Skeletal muscle tissue (tissue), 4 donors: Measurements from ENCODE around the gene HIVEP1. TPM values are rescaled to one million over a fixed set of nuclear protein-coding genes. Genes with fewer than 3 reads are reported as not detected.

Experiments used
- H3K27ac ChIP-seq: one replicate; pipeline ENCODE4 v1.7.0; 2013; ENCODE audit warnings: mild to moderate bottlenecking, low read depth, low read length, inconsistent platforms
- H3K27me3 ChIP-seq, 3 donors: one replicate each; pipeline ENCODE4 v1.7.0; 2013; ENCODE audit warnings: low read length in 3 of 3; ENCODE audit not compliant: control insufficient read depth in 3 of 3, insufficient read depth in 3 of 3
- H3K36me3 ChIP-seq, 3 donors: one replicate each; pipeline ENCODE4 v1.7.0; 2013; ENCODE audit warnings: low read length in 3 of 3; ENCODE audit not compliant: control insufficient read depth in 3 of 3, insufficient read depth in 3 of 3
- H3K4me1 ChIP-seq, 3 donors: one replicate each; pipeline ENCODE4 v1.7.0; 2013; ENCODE audit warnings: low read length in 3 of 3, mild to moderate bottlenecking in 3 of 3; ENCODE audit not compliant: control insufficient read depth in 3 of 3, insufficient read depth in 3 of 3
- H3K4me3 ChIP-seq, 3 donors: one replicate each; pipeline ENCODE4 v1.7.0; 2013; ENCODE audit warnings: low read length in 3 of 3
- H3K9ac ChIP-seq, 3 donors: one replicate each; pipeline ENCODE4 v1.7.0; 2013; ENCODE audit warnings: low read length in 3 of 3, mild to moderate bottlenecking in 3 of 3, moderate library complexity in 2 of 3, low read depth in 1 of 3
- H3K9me3 ChIP-seq, 3 donors: one replicate each; pipeline ENCODE4 v1.7.0; 2013; ENCODE audit warnings: low read length in 3 of 3; ENCODE audit not compliant: control insufficient read depth in 3 of 3
- total RNA-seq: library from RNA; depleted of rRNA; stranded (reverse); fragments of >200 nt; gene quantifications from one replicate; pipeline ENCODE4 v1.2.3, GENCODE V29; 2014
- donor health status: Osteomylitis.

HIVEP1 gene
- total RNA-seq, 1 donor from 2014 or later, result 19.8 TPM

DNA sequence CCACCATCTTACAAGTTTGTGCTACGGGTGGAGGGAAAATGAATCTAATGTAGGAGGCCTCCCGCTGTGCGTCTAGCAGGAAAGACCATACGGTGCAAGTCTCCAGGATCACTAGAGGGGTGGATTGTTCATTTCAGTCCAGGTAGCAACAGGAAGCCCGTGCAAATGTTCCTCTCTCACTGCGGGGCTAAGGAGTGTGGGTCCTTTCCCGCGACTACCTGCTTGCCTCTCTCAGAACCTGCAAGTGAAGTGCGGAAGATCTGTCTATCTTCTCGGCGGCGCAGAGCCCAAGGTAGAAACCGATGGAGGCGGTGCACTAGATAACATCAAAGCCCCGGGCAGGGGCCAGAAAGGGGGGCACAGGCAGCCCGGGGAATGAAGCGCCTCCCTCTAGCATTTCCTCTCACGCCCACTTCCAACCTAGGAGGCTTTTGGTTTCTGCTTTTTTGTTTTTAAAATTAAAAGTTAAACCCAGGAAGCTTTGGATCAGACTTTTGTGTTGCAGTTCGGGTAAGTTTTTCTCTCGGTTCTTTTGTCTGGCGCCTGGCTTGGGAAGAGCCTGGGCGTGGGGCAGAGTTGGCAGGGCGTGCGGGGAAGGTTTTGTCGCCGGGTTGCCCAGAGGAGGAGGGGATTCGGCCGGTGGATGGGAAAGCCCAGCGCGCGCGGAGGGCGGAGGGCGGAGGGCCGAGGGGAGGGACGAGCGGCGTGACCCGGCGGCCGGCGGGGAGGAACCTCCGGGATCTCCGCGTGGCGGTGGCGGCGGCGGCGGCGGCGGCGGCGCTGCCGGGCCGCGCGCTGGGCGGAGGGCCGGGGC is 3.5 kb upstream of the HIVEP1 start:
- H3K36me3 ChIP-seq, result no peaks in the 10 kb centered on the region
- no peaks in the 10 kb centered on the region for H3K9me3 ChIP-seq
- peak overlapping the region; percentile 98 for H3K27ac ChIP-seq
- H3K4me1 ChIP-seq, result peaks cover 12 to 28% (median 20%) of the 10 kb centered on the region in 3 donors
- H3K27me3 ChIP-seq, result no peaks in the 10 kb centered on the region
- peak overlapping the region; percentile 77 to 88 (median 86) for H3K9ac ChIP-seq
- peak overlapping the region; percentile 82 to 90 (median 87) for H3K4me3 ChIP-seq

DNA sequence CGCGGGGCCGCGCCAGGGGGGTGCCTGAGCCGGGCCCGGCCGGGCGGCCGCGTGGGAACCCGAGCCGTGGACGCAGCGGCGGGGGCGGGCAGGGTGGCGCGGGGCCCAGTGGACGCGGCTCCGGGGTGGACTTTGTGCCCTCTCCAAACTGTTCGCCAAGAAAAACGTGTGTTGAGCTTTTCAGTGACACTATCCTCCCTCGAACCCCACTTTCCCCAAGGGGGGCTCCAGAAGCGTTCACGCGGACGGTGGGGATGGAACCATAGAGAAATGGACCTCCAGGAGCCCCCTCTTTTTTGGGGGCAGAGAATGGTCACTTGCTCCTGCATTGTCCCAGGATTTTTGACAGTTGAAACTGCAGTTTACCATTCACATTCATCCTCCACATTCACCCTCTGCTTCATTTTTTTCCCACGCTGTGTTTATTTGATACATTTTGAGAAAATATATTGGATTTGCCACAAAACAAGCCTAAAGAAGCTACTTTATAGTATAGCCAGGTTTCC is 2.9 kb upstream of the HIVEP1 start:
- Histone ChIP-seq H3K9ac (peak overlapping the region; percentile 92 to 99 (median 92)), H3K27me3 (no peaks in the 10 kb centered on the region), H3K4me1 (peaks cover 12 to 28% (median 20%) of the 10 kb centered on the region in 3 donors), H3K27ac (peak overlapping the region; percentile 98), H3K4me3 (peak overlapping the region; percentile 75 to 86 (median 80)), H3K9me3 (no peaks in the 10 kb centered on the region), H3K36me3 (no peaks in the 10 kb centered on the region)

DNA sequence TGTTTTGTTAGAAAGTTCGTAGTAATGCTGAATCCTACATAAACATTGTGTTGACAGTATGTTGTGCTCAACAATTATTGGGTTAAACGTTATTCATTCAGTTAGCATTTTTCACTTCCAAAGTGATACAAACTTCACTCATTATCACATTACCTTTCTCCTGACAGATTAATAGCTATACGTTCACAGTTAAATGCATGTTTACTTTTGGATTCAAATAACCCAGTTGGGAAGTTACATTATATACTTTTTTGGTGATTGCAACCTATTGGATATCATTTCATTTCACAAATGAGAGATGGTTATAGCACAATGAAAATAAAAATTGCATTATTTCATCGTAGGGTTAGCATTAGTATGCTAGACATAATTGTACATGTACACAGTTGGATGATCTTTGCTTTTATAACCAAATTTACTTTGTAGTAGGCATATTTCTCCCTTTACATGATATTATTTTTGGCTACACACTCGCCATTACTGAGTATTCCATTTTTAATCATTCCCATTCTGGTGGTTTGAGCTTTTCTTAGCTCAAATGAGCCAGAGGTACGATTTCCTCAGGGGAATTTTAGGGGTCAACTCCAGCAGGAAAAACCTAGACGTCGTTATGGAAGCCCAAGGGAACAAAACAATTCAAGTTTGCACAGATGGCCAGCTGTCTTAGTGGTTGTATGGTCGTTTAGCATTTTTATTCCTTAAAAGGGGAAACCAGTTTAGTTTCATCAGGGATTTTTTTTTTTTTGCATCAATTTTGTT is 2.1 kb upstream of the HIVEP1 start:
- H3K27me3 ChIP-seq, result no peaks in the 10 kb centered on the region
- peak overlapping the region; percentile 79 to 86 (median 80) for H3K4me3 ChIP-seq
- H3K4me1 ChIP-seq, result peaks cover 12 to 28% (median 20%) of the 10 kb centered on the region in 3 donors
- no peaks in the 10 kb centered on the region for H3K36me3 ChIP-seq
- H3K9me3 ChIP-seq, result no peaks in the 10 kb centered on the region
- peak overlapping the region; percentile 98 for H3K27ac ChIP-seq
- H3K9ac ChIP-seq, result peak overlapping the region; percentile 92 to 99 (median 92)

DNA sequence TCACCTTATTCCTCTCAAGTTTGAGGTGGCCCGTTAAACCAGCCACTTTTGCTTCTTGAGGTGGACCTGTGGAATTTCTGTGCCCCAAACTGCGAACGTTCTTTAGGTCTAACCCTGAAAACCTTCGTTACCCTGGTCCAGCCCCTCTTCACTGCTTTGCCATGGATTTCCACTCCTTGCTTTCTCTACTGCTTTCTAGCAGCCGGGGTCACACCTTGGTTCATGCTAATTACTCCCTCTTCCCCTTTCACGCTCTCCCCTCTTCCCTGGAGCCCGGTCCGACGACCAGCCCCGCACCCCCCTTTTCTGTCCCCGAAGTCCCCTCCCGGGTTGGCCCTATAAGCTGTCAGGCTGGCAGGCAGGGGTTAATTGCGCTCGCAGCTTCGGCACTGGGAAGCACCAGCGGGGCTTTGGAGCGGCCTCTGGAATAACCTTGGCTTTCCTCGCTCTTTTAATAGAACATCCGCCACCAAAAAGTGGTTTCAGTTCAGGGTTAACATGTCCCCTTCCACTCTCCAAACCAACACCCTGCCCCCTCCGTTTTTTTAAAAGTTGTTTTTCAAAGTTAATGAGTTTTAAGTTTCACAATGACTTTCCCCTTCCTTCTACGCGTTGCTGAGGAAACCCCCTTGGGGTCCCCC is 1.4 kb upstream of the HIVEP1 start:
- Histone ChIP-seq H3K27ac (peak overlapping the region; percentile 98), H3K4me1 (peaks cover 12 to 28% (median 20%) of the 10 kb centered on the region in 3 donors), H3K9me3 (no peaks in the 10 kb centered on the region), H3K9ac (peak overlapping the region; percentile 92 to 99 (median 92)), H3K36me3 (peaks cover 0 to 2% (median 0%) of the 10 kb centered on the region in 3 donors), H3K27me3 (no peaks in the 10 kb centered on the region), H3K4me3 (peak overlapping the region; percentile 79 to 86 (median 80))

DNA sequence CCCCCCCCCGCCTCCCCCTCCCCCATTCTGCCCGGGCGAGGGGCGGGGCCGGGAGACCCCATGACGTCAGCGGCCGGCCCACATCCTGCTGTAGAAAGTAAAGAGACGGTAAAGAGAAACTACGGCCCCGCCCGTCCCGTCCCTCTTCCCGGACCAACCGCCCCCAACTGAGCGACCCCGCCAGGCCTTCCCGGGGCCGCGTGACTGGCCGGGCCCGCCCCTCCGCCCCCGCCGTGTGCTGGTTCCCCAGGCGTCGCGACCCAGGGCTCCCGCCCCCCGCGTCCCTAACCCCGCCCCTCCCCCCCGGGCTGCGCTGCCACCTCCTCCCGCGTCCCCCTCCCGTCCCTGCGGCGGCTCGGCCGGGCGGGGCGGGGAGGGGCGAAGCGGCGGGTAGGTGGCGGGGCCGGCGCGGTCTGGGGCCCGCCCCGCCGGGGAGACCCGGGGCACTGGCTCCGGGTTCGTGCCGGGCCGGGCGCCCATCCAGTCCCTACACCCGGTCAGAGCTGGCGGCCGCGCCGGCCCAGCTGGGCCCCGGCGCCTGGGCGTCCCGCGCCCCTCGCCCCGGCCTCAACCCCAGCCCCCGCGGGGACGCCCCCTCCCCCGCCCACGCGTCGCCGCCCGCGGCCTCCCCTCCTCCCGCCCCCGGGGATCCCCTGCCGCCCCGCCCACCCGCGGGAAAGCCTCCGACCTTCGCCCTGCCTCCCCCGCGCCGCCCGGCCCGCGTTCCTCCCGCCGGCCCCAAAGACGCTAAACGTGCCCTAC is 655 bp upstream of the HIVEP1 start:
- Histone ChIP-seq H3K9me3 (no peaks in the 10 kb centered on the region), H3K9ac (no peak overlapping the region), H3K36me3 (peaks cover 0 to 3% (median 0%) of the 10 kb centered on the region in 3 donors), H3K4me1 (peaks cover 12 to 28% (median 20%) of the 10 kb centered on the region in 3 donors), H3K4me3 (peak overlapping the region in 2 of 3 donors; percentile 52 to 88), H3K27ac (peak overlapping the region; percentile 98), H3K27me3 (no peaks in the 10 kb centered on the region)

DNA sequence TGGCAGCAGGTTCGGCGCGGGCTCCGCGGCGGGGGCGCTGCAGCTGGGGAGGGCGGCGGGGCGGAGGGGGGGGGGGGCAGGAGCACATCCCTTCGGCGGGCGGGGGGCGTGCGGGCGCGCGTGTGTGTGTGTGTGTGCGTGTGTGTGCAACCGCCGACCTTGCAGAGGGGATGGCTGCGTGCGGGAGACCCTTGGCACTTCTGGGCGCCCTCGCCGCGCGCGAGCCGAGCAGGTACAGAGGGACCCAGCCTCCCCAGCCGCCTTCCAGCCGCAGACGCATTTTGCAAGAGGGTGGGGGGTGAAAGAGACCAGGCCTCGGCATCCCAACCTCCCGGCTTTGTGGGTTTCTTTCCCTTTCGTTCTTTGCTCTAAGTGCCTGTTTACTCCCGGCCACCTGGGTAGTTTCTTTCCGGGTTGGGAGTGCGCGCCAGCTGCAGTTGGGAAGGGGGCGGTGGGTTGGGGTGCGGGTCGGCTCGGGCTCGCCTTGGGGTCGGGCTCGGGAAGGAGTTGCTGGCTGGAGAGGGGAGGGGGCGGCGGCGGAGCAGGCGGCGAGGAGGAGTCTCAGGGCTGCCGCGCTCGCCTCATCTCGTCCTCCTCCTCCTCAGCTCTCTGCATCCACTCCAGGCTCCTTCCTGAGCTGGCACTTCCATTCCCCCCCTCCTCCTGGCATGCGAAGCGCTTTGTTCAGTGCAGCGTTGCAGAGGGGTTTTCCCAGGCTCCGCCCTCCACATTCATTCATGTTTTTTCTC is 620 bp downstream of the HIVEP1 start:
- Histone ChIP-seq H3K27me3 (no peaks in the 10 kb centered on the region), H3K4me1 (peaks cover 12 to 27% (median 20%) of the 10 kb centered on the region in 3 donors), H3K9me3 (no peaks in the 10 kb centered on the region), H3K36me3 (peaks cover 4 to 12% (median 7%) of the 10 kb centered on the region in 3 donors), H3K4me3 (peak overlapping the region; percentile 70 to 88 (median 82)), H3K27ac (peak overlapping the region; percentile 71), H3K9ac (peak overlapping the region; percentile 79 to 80 (median 79))

DNA sequence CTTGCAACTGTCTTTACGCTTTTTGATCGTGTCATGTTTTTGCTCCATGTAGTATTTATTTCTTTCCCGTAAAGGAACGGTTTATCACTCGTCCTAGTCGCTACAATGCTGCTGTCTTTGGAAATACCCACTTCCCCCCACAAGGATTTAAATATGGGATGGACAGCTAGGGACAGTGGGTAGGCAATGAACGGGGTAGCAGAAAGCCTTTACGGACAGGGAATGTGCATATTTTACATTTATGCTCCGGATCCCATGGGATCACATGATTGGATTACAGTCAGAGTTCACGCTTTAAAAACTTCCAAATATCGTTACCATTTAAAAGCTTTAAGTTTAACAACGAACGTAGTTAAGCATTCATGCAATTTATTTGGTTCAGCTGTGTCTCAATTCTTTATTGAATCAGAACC is 1.2 kb downstream of the HIVEP1 start:
- Histone ChIP-seq H3K4me1 (peaks cover 10 to 21% (median 16%) of the 10 kb centered on the region in 3 donors), H3K4me3 (peak overlapping the region; percentile 70 to 88 (median 82)), H3K36me3 (peaks cover 5 to 15% (median 7%) of the 10 kb centered on the region in 3 donors), H3K9me3 (no peaks in the 10 kb centered on the region), H3K27ac (peak overlapping the region; percentile 71), H3K27me3 (no peaks in the 10 kb centered on the region), H3K9ac (peak overlapping the region; percentile 79 to 80 (median 79))

DNA sequence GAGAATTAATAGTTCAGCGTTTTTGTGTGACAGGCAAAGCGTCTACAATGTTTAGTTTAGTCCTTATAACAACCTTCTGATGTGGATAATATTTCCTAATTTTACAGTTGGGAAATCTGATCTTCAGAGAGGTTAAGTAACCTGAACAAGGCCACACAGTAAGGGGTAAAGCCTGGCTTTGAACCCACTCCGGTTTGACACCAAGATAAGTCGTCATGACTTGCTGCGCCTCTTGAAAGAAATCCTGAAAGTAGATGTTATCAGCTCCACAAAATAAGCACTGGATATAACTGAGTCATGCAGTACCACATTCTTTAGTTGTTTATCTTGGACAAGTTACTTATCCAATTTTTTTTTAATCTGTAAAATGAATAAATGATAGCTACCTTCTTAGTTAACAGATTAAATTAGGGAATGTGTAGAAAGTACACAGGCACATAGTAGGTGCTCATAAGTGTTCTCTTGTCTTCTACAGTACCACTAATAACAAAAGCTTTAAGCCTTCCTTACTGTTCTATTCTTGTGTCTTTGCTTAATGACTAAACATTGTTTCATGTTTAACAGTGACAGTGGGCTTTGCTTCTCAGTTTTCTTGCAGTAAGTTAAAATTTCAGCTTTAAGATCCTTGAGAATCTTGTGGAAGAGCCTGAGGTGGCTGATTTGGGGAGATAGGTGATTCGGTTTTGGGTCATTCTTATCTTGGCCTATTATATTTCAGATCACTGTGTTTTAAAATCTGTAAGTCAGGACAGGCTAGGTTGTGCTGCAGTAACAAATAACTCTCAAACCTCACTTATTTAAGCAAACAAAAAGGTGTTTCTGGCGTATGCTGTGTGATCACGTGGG is 2.1 kb downstream of the HIVEP1 start:
- no peaks in the 10 kb centered on the region for H3K27me3 ChIP-seq
- H3K9me3 ChIP-seq, result no peaks in the 10 kb centered on the region
- peaks cover 7 to 18% (median 12%) of the 10 kb centered on the region in 3 donors for H3K4me1 ChIP-seq
- H3K4me3 ChIP-seq, result no peak overlapping the region
- H3K36me3 ChIP-seq, result peaks cover 7 to 18% (median 8%) of the 10 kb centered on the region in 3 donors
- no peak overlapping the region for H3K27ac ChIP-seq
- H3K9ac ChIP-seq, result no peak overlapping the region
